Measurements from ENCODE around the gene LEMD2. TPM values are rescaled to one million over a fixed set of nuclear protein-coding genes. Genes with fewer than 3 reads are reported as not detected.

The LEMD2 gene
- total RNA-seq, 1 experiment from 2014 or later: 43.9 TPM

DNA sequence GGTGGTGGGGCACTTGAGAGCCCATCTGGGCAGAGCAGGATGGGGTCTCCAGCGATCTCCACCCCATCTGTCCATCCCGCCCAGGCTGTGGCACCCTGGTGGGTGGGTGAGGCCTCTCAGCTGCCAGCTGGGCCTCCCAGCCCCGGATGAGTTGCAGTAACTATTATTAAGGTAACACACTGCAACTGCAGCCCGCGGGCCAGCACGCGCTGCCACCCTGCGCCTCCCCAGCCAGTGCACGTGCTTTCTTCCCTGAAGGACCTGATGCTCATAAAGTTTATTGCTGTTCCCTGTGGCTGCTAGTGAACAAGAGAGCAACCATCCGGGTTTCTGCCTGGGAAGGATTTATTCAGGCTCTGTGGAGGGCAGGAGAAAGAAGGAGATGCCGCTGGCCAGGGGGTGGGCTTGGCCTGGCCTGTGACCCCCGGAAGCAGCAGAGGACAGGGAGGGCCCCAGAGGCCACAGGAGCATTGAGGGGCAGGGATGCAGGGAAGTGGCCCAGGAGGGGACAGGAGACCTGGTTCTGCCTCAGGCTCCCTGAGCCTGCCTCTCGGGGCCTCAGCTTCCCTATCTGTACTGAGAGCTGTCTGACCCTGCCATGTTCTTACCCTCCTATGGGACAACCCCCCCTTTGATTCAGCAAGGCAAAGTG is 43.9 kb downstream of the LEMD2 start:
- Histone ChIP-seq H3K9me3 (ENCODE audit: control insufficient read depth in 1 of 2, insufficient read depth in 1 of 2, low read depth in 1 of 2, low read length in 2 of 2) (no peaks in the 10 kb centered on the region), H3K4me1 (ENCODE audit: control insufficient read depth in 1 of 2, insufficient read depth in 2 of 2, low read length in 2 of 2) (peaks cover 2 to 9% of the 10 kb centered on the region in 2 experiments; a peak in 3 of 4 replicates), H3K9me2 (ENCODE audit: insufficient read depth) (no peaks in the 10 kb centered on the region), H3K27ac (ENCODE audit: low read depth, low read length) (no peak overlapping the region), H3K36me3 (ENCODE audit: control insufficient read depth in 1 of 2, insufficient read depth in 2 of 2, low read length in 2 of 2) (no peaks in the 10 kb centered on the region), H3K27me3 (ENCODE audit: insufficient read depth, low read length) (peaks cover 6% of the 10 kb centered on the region; the same call in 1 of the 2 replicates), H4K20me1 (ENCODE audit: insufficient read depth) (no peaks in the 10 kb centered on the region), H3K4me3 (replicated peaks in 1 of 2; ENCODE audit: low read depth in 1 of 2, low read length in 2 of 2) (no peak overlapping the region), H2AFZ (ENCODE audit: low read depth, low read length, poor library complexity, severe bottlenecking) (no peak overlapping the region), H3K9ac (ENCODE audit: low read length) (no peak overlapping the region), H3K4me2 (ENCODE audit: low read length) (no peak overlapping the region), H3K79me2 (ENCODE audit: insufficient read depth, low read length) (no peaks in the 10 kb centered on the region)
- intact Hi-C loops (cut with micrococcal nuclease): loop anchor here (1.0 kb wide), 1 partner anchor 409 kb away; no protein-coding TSS in a partner anchor
- BruUV-seq (replicated peaks): no TSS peak
- TF ChIP-seq REST (IDR thresholded peaks at IDR 0.05; ENCODE audit: low read depth): no peak
- POLR2A ChIA-PET: no interaction called here
- no peak for DNase-seq (ENCODE audit: low read depth, low spot score)
- CTCF ChIA-PET: interaction anchor here (1.2 to 3.5 kb wide), 6 partner anchors 14 to 282 kb away, joined by 3 to 14 read pairs (median 6); partner anchors contain the start of gene UQCC2
- ATAC-seq: 0 out of 2 replicates have a peak, but pooled peaks have one; percentile 20
- RAD21 ChIA-PET (ENCODE audit: low non-redundant PET in 1 of 2, low total read pairs in 2 of 2, uncharacterized antibody in 2 of 2, unreplicated experiment in 2 of 2): interaction anchor here (0.7 to 1.4 kb wide), 2 partner anchors 16 to 777 kb away, joined by 3 to 8 read pairs; partner anchors contain the start of gene BRD2 (in 1 of the 2)
